HepG2 (cell line): ENCODE results near the gene LAMA1.

Experiments
- AKAP8 ChIP-seq: sonication (generic); formaldehyde crosslinking; IDR thresholded peaks from 2 replicates; pipeline ENCODE4 v1.5.1; 2020; ENCODE audit warnings: mild to moderate bottlenecking, missing genetic modification reagents
- TBX3 ChIP-seq: fragments of 450-650 bp; IDR thresholded peaks from 2 replicates; pipeline ENCODE4 v1.6.1; 2017; ENCODE audit warnings: antibody characterized with exemption, mild to moderate bottlenecking, inconsistent platforms, borderline replicate concordance
- TOE1 ChIP-seq: sonication (generic); formaldehyde crosslinking; IDR thresholded peaks from 2 replicates; pipeline ENCODE4 v1.4.0; 2020; ENCODE audit warnings: mild to moderate bottlenecking, missing genetic modification reagents
- ZBTB8A ChIP-seq: sonication (generic); formaldehyde crosslinking; IDR thresholded peaks from 2 replicates; pipeline ENCODE4 v1.4.0; 2020; ENCODE audit warnings: mild to moderate bottlenecking, low read depth, missing genetic modification reagents, borderline replicate concordance
- TF ChIP-seq, protein P1 (sequence below): sonication (generic); formaldehyde crosslinking; IDR thresholded peaks from 2 replicates; pipeline ENCODE4 v1.5.1; 2020; ENCODE audit warnings: mild to moderate bottlenecking, missing genetic modification reagents, borderline replicate concordance

GRCh38 chr18:6963452-6964097 is 154.0 kb downstream of the LAMA1 start:
- TF ChIP-seq ZBTB8A (CRISPR knock-in tag) (no peak), AKAP8 (no peak), TBX3 (no peak), TOE1 (CRISPR knock-in tag) (no peak)
- TF ChIP-seq, protein P1, sequence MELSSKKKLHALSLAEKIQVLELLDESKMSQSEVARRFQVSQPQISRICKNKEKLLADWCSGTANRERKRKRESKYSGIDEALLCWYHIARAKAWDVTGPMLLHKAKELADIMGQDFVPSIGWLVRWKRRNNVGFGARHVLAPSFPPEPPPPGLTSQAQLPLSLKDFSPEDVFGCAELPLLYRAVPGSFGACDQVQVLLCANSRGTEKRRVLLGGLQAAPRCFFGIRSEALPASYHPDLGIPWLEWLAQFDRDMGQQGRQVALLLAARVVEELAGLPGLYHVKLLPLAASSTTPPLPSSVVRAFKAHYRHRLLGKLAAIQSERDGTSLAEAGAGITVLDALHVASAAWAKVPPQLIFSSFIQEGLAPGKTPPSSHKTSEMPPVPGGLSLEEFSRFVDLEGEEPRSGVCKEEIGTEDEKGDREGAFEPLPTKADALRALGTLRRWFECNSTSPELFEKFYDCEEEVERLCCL (CRISPR knock-in tag), result no peak
